ENCODE results near the gene PLBD1. TPM values are rescaled to one million over a fixed set of nuclear protein-coding genes. Genes with fewer than 3 reads are reported as not detected.

PLBD1 gene
- total RNA-seq, 1 donor from 2014 or later, result 3.5 TPM

GRCh38 chr12:14558473-14558959 lies 9.2 kb downstream of the PLBD1 start:
- H3K4me3 Mint-ChIP-seq, result no peak overlapping the region
- H3K27ac Mint-ChIP-seq (ENCODE audit: unreplicated experiment), result no peak overlapping the region
- no peaks in the 10 kb centered on the region for H3K36me3 Mint-ChIP-seq (ENCODE audit: low read depth)
- no peaks in the 10 kb centered on the region for H3K4me1 Mint-ChIP-seq
- TF ChIP-seq CTCF (conservative IDR thresholded peaks at IDR 0.05), result no peak
- H3K9me3 Mint-ChIP-seq, result no peaks in the 10 kb centered on the region
- H3K27me3 Mint-ChIP-seq (ENCODE audit: low read depth), result no peaks in the 10 kb centered on the region
- no peak for DNase-seq (ENCODE audit: low read depth, low spot score)

GRCh38 chr12:14557966-14558365 lies 9.7 kb downstream of the PLBD1 start:
- no peak overlapping the region for H3K27ac Mint-ChIP-seq (ENCODE audit: unreplicated experiment)
- DNase-seq (ENCODE audit: low read depth, low spot score), result no peak
- H3K4me3 Mint-ChIP-seq, result no peak overlapping the region
- no peaks in the 10 kb centered on the region for H3K9me3 Mint-ChIP-seq
- no peaks in the 10 kb centered on the region for H3K36me3 Mint-ChIP-seq (ENCODE audit: low read depth)
- TF ChIP-seq CTCF (conservative IDR thresholded peaks at IDR 0.05), result no peak
- H3K4me1 Mint-ChIP-seq, result no peaks in the 10 kb centered on the region
- no peaks in the 10 kb centered on the region for H3K27me3 Mint-ChIP-seq (ENCODE audit: low read depth)

DNA sequence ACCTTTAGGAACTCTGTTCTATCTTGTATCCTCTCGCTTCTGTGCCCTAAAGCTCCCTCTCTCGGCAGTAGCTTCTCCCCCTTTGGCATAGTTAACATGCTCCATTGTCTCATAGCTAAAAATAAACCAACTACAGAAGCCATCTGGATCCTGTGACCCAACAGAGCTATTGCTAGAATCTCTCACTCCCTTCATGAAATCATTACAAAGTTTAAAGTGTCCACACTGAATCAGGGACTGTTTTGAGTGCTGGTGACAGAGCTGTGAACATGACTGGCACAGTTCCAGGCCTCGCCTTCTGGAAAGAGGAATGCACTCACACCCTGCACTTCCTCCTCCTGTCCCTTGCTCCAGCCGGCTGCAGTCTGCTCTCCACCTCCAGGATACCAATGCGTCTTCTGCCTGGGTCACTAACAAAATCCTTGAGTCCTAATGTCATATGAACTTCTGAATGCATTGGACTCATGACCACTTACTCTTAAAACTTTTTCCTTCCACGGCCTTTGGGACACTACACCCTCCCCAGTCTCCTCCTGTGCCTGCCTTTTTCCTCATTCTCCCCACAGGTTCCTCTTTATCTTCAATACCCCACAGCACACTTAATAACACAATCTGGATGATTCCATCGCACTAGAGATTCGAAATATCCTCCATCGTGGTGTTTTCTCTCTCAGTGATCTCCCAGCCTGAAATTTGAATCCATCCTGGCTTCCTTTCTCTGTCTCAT lies 13.2 kb downstream of the PLBD1 start:
- H3K9me3 Mint-ChIP-seq, result peaks cover 3% of the 10 kb centered on the region
- no peaks in the 10 kb centered on the region for H3K36me3 Mint-ChIP-seq (ENCODE audit: low read depth)
- TF ChIP-seq CTCF (conservative IDR thresholded peaks at IDR 0.05), result no peak
- H3K4me3 Mint-ChIP-seq, result no peak overlapping the region
- no peaks in the 10 kb centered on the region for H3K4me1 Mint-ChIP-seq
- no peaks in the 10 kb centered on the region for H3K27me3 Mint-ChIP-seq (ENCODE audit: low read depth)
- DNase-seq (ENCODE audit: low read depth, low spot score), result no peak
- H3K27ac Mint-ChIP-seq (ENCODE audit: unreplicated experiment), result no peak overlapping the region

DNA sequence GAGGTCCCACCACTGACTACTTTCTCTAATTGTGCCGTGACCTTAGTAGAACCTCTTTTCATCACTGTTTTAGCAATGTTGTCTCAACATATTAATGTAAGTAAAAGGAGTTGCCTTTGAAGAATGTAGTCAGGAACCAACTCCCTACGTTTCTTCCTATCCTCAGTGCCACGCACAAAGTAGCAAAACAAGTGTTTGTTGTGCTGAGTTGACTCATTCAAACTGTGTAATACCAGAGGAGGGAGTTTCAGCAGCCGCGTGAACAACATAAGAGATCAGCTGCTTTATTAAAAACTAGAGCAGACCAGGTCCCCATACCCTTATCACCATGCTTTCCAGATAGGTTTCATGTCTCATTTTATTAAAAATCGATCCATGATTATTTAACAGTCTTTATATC lies 19.1 kb downstream of the PLBD1 start:
- peaks cover 3% of the 10 kb centered on the region for H3K9me3 Mint-ChIP-seq
- H3K4me1 Mint-ChIP-seq, result no peaks in the 10 kb centered on the region
- no peak overlapping the region for H3K27ac Mint-ChIP-seq (ENCODE audit: unreplicated experiment)
- H3K4me3 Mint-ChIP-seq, result no peak overlapping the region
- TF ChIP-seq CTCF (conservative IDR thresholded peaks at IDR 0.05), result no peak
- DNase-seq (ENCODE audit: low read depth, low spot score), result no peak
- H3K36me3 Mint-ChIP-seq (ENCODE audit: low read depth), result no peaks in the 10 kb centered on the region
- no peaks in the 10 kb centered on the region for H3K27me3 Mint-ChIP-seq (ENCODE audit: low read depth)

GRCh38 chr12:14547571-14547970 lies 20.1 kb downstream of the PLBD1 start:
- Mint-ChIP-seq H3K4me1 (no peaks in the 10 kb centered on the region), H3K27me3 (ENCODE audit: low read depth) (no peaks in the 10 kb centered on the region), H3K36me3 (ENCODE audit: low read depth) (no peaks in the 10 kb centered on the region), H3K9me3 (peaks cover 3% of the 10 kb centered on the region), H3K27ac (ENCODE audit: unreplicated experiment) (no peak overlapping the region), H3K4me3 (no peak overlapping the region)
- TF ChIP-seq CTCF (conservative IDR thresholded peaks at IDR 0.05), result no peak
- DNase-seq (ENCODE audit: low read depth, low spot score), result no peak

All from neural crest cell (in vitro differentiated cells).